CD8-positive, alpha-beta memory T cell (primary cell): ENCODE data around the gene SUMF1. TPM values are rescaled to one million over a fixed set of nuclear protein-coding genes. Genes with fewer than 3 reads are reported as not detected.

Experiments
- CTCF ChIA-PET: fragments of 350-600 bp; sonication (Branson Sonifier 250); formaldehyde crosslinking; loops from one replicate; lab custom pipeline; 2021; ENCODE audit warnings: antibody characterized with exemption; lab: Charles Lee
- POLR2A ChIA-PET: fragments of 350-600 bp; sonication (Branson Sonifier 250); formaldehyde crosslinking; loops from one replicate; lab custom pipeline; 2021; ENCODE audit warnings: antibody characterized with exemption; lab: Charles Lee
- DNase-seq, 5 donors: peaks; one replicate each; pipeline versions ENCODE4 v3.0.0 to v3.0.0-alpha.2; 2020 to 2022; ENCODE audit warnings: mixed read lengths in 1 of 5
- H3K27ac ChIP-seq: one replicate; pipeline ENCODE4 v1.7.0; 2013; ENCODE audit warnings: low read depth, mild to moderate bottlenecking, low read length, moderate library complexity
- H3K27me3 ChIP-seq: 2 replicates; pipeline ENCODE4 v1.7.0; 2013; ENCODE audit warnings: low read length, mild to moderate bottlenecking; ENCODE audit not compliant: insufficient read depth, poor library complexity, severe bottlenecking
- H3K36me3 ChIP-seq: 2 replicates; pipeline ENCODE4 v1.7.0; 2013; ENCODE audit warnings: mild to moderate bottlenecking, low read length, moderate library complexity; ENCODE audit not compliant: insufficient read depth
- H3K4me1 ChIP-seq: 2 replicates; pipeline ENCODE4 v1.7.0; 2013; ENCODE audit warnings: mild to moderate bottlenecking, low read length, moderate library complexity; ENCODE audit not compliant: insufficient read depth
- H3K4me3 ChIP-seq: 2 replicates; pipeline ENCODE4 v1.7.0; 2013; ENCODE audit warnings: mild to moderate bottlenecking, low read length
- H3K9me3 ChIP-seq: 2 replicates; pipeline ENCODE4 v1.7.0; 2013; ENCODE audit warnings: mild to moderate bottlenecking, low read length
- H3K27ac Mint-ChIP-seq, 8 donors: one replicate each; pipeline ENCODE4 v1.8.0; 2020 to 2021; ENCODE audit warnings: mixed read lengths in 8 of 8, mild to moderate bottlenecking in 6 of 8, inconsistent platforms in 3 of 8, moderate library complexity in 3 of 8
- H3K27me3 Mint-ChIP-seq, 2 donors: one replicate each; pipeline ENCODE4 v1.8.0; 2020 to 2021; ENCODE audit warnings: mixed read lengths in 2 of 2, mild to moderate bottlenecking in 1 of 2, moderate library complexity in 1 of 2
- H3K36me3 Mint-ChIP-seq, 3 donors: one replicate each; pipeline ENCODE4 v1.8.0; 2020 to 2021; ENCODE audit warnings: mixed read lengths in 3 of 3, inconsistent platforms in 1 of 3, mild to moderate bottlenecking in 1 of 3
- H3K4me1 Mint-ChIP-seq, 3 donors: one replicate each; pipeline ENCODE4 v1.8.0; 2020 to 2021; ENCODE audit warnings: mixed read lengths in 3 of 3, inconsistent platforms in 1 of 3, mild to moderate bottlenecking in 1 of 3
- H3K4me3 Mint-ChIP-seq, 7 donors: one replicate each; pipeline ENCODE4 v1.8.0; 2020 to 2021; ENCODE audit warnings: mixed read lengths in 7 of 7, mild to moderate bottlenecking in 6 of 7, moderate library complexity in 4 of 7, inconsistent platforms in 2 of 7
- H3K9me3 Mint-ChIP-seq, 5 donors: one replicate each; pipeline ENCODE4 v1.8.0; 2020 to 2022; ENCODE audit warnings: mixed read lengths in 5 of 5, mild to moderate bottlenecking in 3 of 5, moderate library complexity in 2 of 5, inconsistent platforms in 1 of 5
- polyA plus RNA-seq: library from polyadenylated mRNA; unstranded; fragments of 300-500 nt; fragmentation: Illumina TruSeq; gene quantifications from one replicate; pipeline ENCODE4 v1.2.3, GENCODE V29; 2021
- total RNA-seq, 2 experiments: library from RNA; stranded (reverse); gene quantifications; one replicate each; pipeline ENCODE4 v1.2.3, GENCODE V29; 2021

The SUMF1 gene
- 10 to 100 TPM; 12.1 to 13.0 TPM for total RNA-seq
- 28.7 TPM for polyA plus RNA-seq

GRCh38 chr3:4466741-4467521 is at the start of gene SUMF1:
SUMF1 (minus strand) TSS chr3:4467269; CDS start chr3:4467245, 24 bp downstream.
- H3K4me1 Mint-ChIP-seq: peaks cover 20 to 26% (median 21%) of the 10 kb centered on the region in 3 donors
- DNase-seq: peak; percentile 64 to 84 (median 69)
- peaks cover 0 to 2% of the 10 kb centered on the region in 2 donors for H3K27me3 Mint-ChIP-seq
- H3K36me3 Mint-ChIP-seq: peaks cover 0 to 2% (median 0%) of the 10 kb centered on the region in 3 donors
- no peaks in the 10 kb centered on the region for H3K9me3 ChIP-seq
- peak within 1 kb of the TSS; percentile 89 to 94 (median 92) for H3K4me3 Mint-ChIP-seq
- peak within 1 kb of the TSS; percentile 75 for H3K27ac ChIP-seq
- H3K27me3 ChIP-seq: no peaks in the 10 kb centered on the region
- no peaks in the 10 kb centered on the region for H3K9me3 Mint-ChIP-seq
- POLR2A ChIA-PET: interaction anchor here (0.6 to 2.0 kb wide), 3 partner anchors 26 to 116 kb away, joined by 3 to 29 read pairs (median 4); partner anchors contain the start of gene ITPR1
- CTCF ChIA-PET: interaction anchor here (0.9 to 1.1 kb wide), 3 partner anchors 9 to 167 kb away, joined by 3 to 4 read pairs (median 4); partner anchors contain the start of gene ITPR1
- peak within 1 kb of the TSS; percentile 81 to 96 (median 92) for H3K27ac Mint-ChIP-seq
- H3K36me3 ChIP-seq: no peaks in the 10 kb centered on the region
- peaks cover 11% of the 10 kb centered on the region for H3K4me1 ChIP-seq
- peak within 1 kb of the TSS; percentile 62 for H3K4me3 ChIP-seq

DNA sequence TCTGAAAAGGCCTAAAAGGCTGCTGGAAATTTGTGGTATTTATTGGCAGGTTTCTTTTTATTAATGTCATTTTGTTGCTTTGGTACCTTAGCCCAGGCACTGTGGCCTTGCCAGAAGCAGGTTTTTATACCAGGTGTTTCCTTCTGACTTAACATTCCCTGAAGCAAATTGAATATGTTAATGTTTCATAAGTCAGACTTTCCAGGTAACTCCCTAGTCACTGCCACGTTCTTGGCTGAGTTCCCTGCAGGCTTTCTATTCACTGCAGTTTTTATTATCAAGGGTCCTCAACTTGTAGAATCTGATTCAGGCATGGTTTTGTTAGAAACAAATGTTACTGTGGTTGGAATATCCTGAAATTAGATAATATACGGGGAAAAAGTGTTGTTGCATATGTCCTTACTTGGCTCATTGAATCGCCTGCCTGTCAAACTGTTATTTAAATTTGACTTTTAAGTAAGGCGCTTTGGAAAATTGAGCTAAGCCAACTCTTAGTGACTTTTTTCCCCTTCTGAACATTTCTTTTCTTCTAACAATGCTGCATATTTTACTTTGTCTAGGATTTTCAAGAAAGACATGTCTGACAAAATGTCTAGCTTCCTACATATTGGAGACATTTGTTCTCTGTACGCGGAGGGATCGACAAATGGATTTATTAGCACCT is 49.0 kb upstream of the SUMF1 start:
- DNase-seq: no peak
- H3K36me3 ChIP-seq: no peaks in the 10 kb centered on the region
- H3K27ac ChIP-seq: no peak overlapping the region
- no peaks in the 10 kb centered on the region for H3K9me3 Mint-ChIP-seq
- H3K27ac Mint-ChIP-seq: peak overlapping the region in 2 of 8 donors; percentile 24 to 80
- H3K4me3 ChIP-seq: no peak overlapping the region
- no peaks in the 10 kb centered on the region for H3K9me3 ChIP-seq
- CTCF ChIA-PET: interaction anchor here (1.0 to 1.6 kb wide), 4 partner anchors 12 to 165 kb away, joined by 3 to 5 read pairs (median 4); partner anchors contain the start of gene ITPR1
- peaks cover 0 to 18% (median 2%) of the 10 kb centered on the region in 3 donors for H3K36me3 Mint-ChIP-seq
- no peaks in the 10 kb centered on the region for H3K27me3 Mint-ChIP-seq
- H3K4me3 Mint-ChIP-seq: no peak overlapping the region
- no peaks in the 10 kb centered on the region for H3K27me3 ChIP-seq
- POLR2A ChIA-PET: no interaction called here
- peaks cover 30 to 54% (median 44%) of the 10 kb centered on the region in 3 donors for H3K4me1 Mint-ChIP-seq
- peaks cover 28% of the 10 kb centered on the region for H3K4me1 ChIP-seq

GRCh38 chr3:4514916-4515315 is 47.8 kb upstream of the SUMF1 start:
- ChIA-PET CTCF (interaction anchor here (1.6 to 1.8 kb wide), 2 partner anchors 21 to 163 kb away, joined by 3 to 5 read pairs; partner anchors contain the start of gene ITPR1), POLR2A (no interaction called here)
- H3K27me3 Mint-ChIP-seq: no peaks in the 10 kb centered on the region
- no peak overlapping the region for H3K4me3 ChIP-seq
- no peak overlapping the region for H3K4me3 Mint-ChIP-seq
- DNase-seq: no peak
- H3K27ac ChIP-seq: no peak overlapping the region
- peak overlapping the region in 4 of 8 donors; percentile 8 to 48 (median 18) for H3K27ac Mint-ChIP-seq
- no peaks in the 10 kb centered on the region for H3K9me3 ChIP-seq
- H3K36me3 ChIP-seq: no peaks in the 10 kb centered on the region
- H3K27me3 ChIP-seq: no peaks in the 10 kb centered on the region
- no peaks in the 10 kb centered on the region for H3K9me3 Mint-ChIP-seq
- peaks cover 28% of the 10 kb centered on the region for H3K4me1 ChIP-seq
- H3K36me3 Mint-ChIP-seq: peaks cover 0 to 20% (median 5%) of the 10 kb centered on the region in 3 donors
- peaks cover 36 to 58% (median 45%) of the 10 kb centered on the region in 3 donors for H3K4me1 Mint-ChIP-seq

DNA sequence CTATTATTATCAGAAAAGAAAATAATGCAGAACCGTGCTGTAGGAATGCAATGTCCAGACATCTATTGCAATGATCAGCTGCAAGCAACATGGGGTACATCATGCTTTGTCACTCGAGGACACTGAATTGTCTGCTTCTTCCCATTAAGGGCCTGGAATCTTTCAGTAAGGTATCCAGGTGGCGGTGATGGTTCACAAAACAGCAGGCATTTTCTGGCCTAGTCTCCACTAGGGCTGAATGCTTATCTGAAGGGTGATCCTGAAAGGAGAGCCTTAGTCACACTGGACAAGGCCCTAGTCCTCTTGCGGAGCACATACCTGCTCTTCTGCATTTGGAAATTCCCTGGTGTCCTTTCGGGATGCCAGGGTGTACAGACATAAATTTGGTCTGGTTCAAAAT is 47.3 kb upstream of the SUMF1 start:
- Mint-ChIP-seq H3K9me3 (no peaks in the 10 kb centered on the region), H3K4me3 (no peak overlapping the region), H3K36me3 (peaks cover 0 to 22% (median 5%) of the 10 kb centered on the region in 3 donors), H3K27me3 (no peaks in the 10 kb centered on the region), H3K4me1 (peaks cover 32 to 55% (median 41%) of the 10 kb centered on the region in 3 donors), H3K27ac (peak overlapping the region in 1 of 8 donors; percentile 9)
- ChIA-PET CTCF (interaction anchor here (1.6 to 1.8 kb wide), 2 partner anchors 21 to 163 kb away, joined by 3 to 5 read pairs; partner anchors contain the start of gene ITPR1), POLR2A (no interaction called here)
- Histone ChIP-seq H3K4me1 (peaks cover 23% of the 10 kb centered on the region), H3K27me3 (no peaks in the 10 kb centered on the region), H3K9me3 (no peaks in the 10 kb centered on the region), H3K4me3 (no peak overlapping the region), H3K27ac (no peak overlapping the region), H3K36me3 (no peaks in the 10 kb centered on the region)
- no peak for DNase-seq

GRCh38 chr3:4512895-4513616 is 46.0 kb upstream of the SUMF1 start:
- H3K9me3 Mint-ChIP-seq: no peaks in the 10 kb centered on the region
- H3K36me3 Mint-ChIP-seq: peaks cover 7 to 25% (median 8%) of the 10 kb centered on the region in 3 donors
- no peaks in the 10 kb centered on the region for H3K27me3 Mint-ChIP-seq
- ChIA-PET CTCF (interaction anchor here (1.0 to 1.8 kb wide), 3 partner anchors 9 to 162 kb away, joined by 3 to 5 read pairs (median 4); no protein-coding TSS in a partner anchor), POLR2A (no interaction called here)
- H3K4me3 Mint-ChIP-seq: no peak overlapping the region
- H3K4me3 ChIP-seq: no peak overlapping the region
- H3K27me3 ChIP-seq: no peaks in the 10 kb centered on the region
- peaks cover 28 to 54% (median 37%) of the 10 kb centered on the region in 3 donors for H3K4me1 Mint-ChIP-seq
- DNase-seq: no peak
- peak overlapping the region in 4 of 8 donors; percentile 9 to 55 (median 16) for H3K27ac Mint-ChIP-seq
- H3K36me3 ChIP-seq: no peaks in the 10 kb centered on the region
- no peaks in the 10 kb centered on the region for H3K9me3 ChIP-seq
- H3K4me1 ChIP-seq: peaks cover 11% of the 10 kb centered on the region
- no peak overlapping the region for H3K27ac ChIP-seq

GRCh38 chr3:4511491-4512262 is 44.6 kb upstream of the SUMF1 start:
- Mint-ChIP-seq H3K36me3 (peaks cover 7 to 22% (median 8%) of the 10 kb centered on the region in 3 donors), H3K27ac (peak overlapping the region in 1 of 8 donors; percentile 57), H3K27me3 (no peaks in the 10 kb centered on the region), H3K9me3 (no peaks in the 10 kb centered on the region), H3K4me3 (no peak overlapping the region), H3K4me1 (peaks cover 33 to 56% (median 38%) of the 10 kb centered on the region in 3 donors)
- no peak overlapping the region for H3K27ac ChIP-seq
- H3K36me3 ChIP-seq: no peaks in the 10 kb centered on the region
- H3K27me3 ChIP-seq: no peaks in the 10 kb centered on the region
- ChIA-PET POLR2A (no interaction called here), CTCF (interaction anchor here (1.5 kb wide), 1 partner anchor 122 kb away, joined by 5 read pairs; no protein-coding TSS in a partner anchor)
- H3K4me3 ChIP-seq: no peak overlapping the region
- H3K9me3 ChIP-seq: no peaks in the 10 kb centered on the region
- DNase-seq: no peak
- peaks cover 10% of the 10 kb centered on the region for H3K4me1 ChIP-seq
